WI38 (cell line): Measurements from ENCODE around the gene SDK2.
A peak's percentile ranks its signal among the peaks of the same experiment; 100 is the strongest.

Experiments
- H3K4me3 ChIP-seq: 2 replicates; pipeline ENCODE4 v1.5.1; 2011; ENCODE audit warnings: low read depth, mild to moderate bottlenecking, control low read depth, low read length
- CTCF ChIP-seq: IDR thresholded peaks from 2 replicates; pipeline ENCODE4 v1.5.1; 2012; ENCODE audit warnings: low read depth, mild to moderate bottlenecking, control low read depth, low read length

SDK2 gene

DNA sequence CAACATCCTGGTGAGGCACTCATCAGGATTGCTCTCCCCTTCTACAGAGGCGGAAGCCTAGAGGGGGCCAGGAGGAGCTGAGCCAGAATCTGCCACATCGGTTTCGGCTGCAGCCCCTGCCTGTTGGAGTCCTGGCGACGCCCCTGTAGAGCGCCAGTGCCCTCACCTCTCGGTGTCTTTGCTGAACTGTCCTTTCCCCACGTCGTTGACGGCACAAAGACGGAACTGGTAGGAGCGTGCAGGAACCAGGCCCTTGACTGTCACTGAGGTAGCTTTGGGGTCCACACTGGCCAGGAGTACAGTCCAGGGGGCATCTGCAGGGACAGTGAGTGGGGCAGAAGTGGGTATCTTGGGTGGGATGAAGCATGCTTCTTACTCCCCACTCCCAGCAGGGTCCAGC is 222.1 kb downstream of the SDK2 start:
- H3K4me3 ChIP-seq: no peak overlapping the region
- no peak for TF ChIP-seq CTCF

DNA sequence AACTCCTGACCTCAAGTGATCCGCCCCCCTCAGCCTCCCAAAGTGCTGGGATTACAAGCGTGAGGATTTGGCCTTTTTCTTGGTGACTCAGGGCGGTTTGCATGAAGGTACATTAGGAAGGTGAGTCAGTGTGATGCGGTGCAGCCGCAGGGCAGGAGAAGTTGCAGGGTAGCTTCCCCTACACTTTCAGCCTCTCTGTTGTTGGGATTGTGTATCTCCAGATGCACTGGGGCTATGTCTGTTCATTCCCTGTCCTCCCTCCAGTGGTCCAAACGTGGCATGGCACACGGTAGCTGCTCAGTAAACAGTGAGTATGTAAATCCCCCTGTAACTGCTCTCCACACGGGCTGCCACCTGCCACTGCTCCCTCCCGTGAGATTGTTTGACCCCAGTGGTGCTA is 223.3 kb downstream of the SDK2 start:
- no peak overlapping the region for H3K4me3 ChIP-seq
- TF ChIP-seq CTCF: peak; percentile 20

- TF ChIP-seq CTCF: no peak
- no peak overlapping the region for H3K4me3 ChIP-seq
Observed at GRCh38 chr17:73419881-73420280, 224.4 kb downstream of the SDK2 start.

- no peak for TF ChIP-seq CTCF
- H3K4me3 ChIP-seq: no peak overlapping the region
Observed at GRCh38 chr17:73419051-73419450, 225.2 kb downstream of the SDK2 start.

DNA sequence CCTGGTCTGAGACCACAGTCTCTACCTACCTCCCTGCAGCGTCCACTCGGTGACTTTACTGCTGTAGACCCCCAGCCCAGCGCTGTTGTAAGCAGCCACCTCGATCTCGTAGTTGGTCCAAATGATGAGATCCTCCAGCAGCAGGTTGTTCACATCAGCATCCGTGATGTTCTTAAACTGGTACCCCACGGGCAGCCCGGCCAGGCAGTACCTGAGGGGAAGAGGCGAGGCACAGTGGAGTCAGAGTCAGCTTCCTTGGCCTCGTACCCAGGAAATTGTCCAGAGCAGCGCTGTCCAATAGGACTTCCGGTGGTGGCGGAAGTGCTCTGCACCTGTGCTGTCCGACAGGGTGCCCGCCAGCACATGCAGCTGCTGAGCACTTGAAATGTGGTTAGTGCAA is 228.5 kb downstream of the SDK2 start:
- no peak overlapping the region for H3K4me3 ChIP-seq
- no peak for TF ChIP-seq CTCF

- no peak for TF ChIP-seq CTCF
- H3K4me3 ChIP-seq: no peak overlapping the region
Observed at GRCh38 chr17:73414171-73414955, 229.9 kb downstream of the SDK2 start.

DNA sequence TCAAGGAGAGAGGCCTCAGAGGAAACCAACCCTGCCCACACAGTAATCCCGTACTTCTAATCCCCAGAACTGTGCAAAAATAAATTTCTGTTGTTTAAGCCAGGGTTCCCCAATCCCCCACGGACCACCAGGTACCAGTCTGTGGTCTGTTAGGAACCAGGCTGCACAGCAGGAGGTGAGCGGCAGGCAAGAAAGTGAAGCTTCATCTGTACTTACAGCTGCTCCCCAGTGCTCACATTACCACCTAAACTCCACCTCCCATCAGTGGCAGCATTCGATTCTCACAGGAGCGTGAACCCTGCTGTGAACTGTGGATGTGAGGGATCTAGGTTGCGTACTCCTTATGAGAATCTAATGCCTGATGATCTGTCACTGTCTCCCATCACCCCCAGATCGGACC is 231.3 kb downstream of the SDK2 start:
- no peak overlapping the region for H3K4me3 ChIP-seq
- no peak for TF ChIP-seq CTCF
